Measurements from ENCODE around the gene CFHR5.

DNA sequence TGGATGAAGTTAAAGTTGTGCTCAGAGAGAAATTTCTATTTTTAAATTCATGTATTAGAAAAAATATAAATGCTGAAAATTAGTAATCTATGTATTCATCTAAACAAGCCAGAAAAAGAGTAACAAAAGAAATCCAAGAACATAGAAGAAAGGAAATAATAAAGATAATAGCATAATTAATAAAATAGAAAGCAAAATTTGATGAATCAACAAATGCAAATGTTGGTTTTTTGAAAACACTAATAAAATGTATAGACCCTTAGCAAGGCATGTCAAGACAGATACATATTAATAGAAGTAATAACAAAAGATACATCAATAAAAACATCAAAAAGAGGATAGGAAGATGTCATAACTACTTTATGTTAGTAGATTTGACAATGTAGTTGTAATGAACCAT is 71.7 kb downstream of the CFHR5 start:
- no peak for TF ChIP-seq POLR2A (IDR thresholded peaks at IDR 0.05; ENCODE audit: low read length)
- TF ChIP-seq GATA1 (IDR thresholded peaks at IDR 0.05; ENCODE audit: low read depth, low read length) = no peak

Measured in erythroblast (primary cell).